Activated naive CD4-positive, alpha-beta T cell treated with anti-CD3 and anti-CD28 coated beads, Interleukin-2, amount 50 U/mL, for 16 hours (primary cell): ENCODE measurements around the gene SPATA7.
A peak's percentile ranks its signal among the peaks of the same experiment; 100 is the strongest.
"Not testable (repeated sequence)": the region's sequence is repeated elsewhere in the genome, so short reads cannot be mapped to it uniquely, and the experiment has no call there.

Experiments used
- DNase-seq: peaks from one replicate; pipeline ENCODE4 v3.0.0-alpha.2; 2020

The SPATA7 gene

GRCh38 chr14:88385212-88386101 is at the start of gene SPATA7:
Gene SPATA7, plus strand, starts transcription at chr14:88385657. Its CDS starts 162 bp downstream, at chr14:88385819.
- DNase-seq, result peak; percentile 81

- DNase-seq, result no peak
These were observed 45.1 kb upstream of the SPATA7 start for GRCh38 chr14:88340357-88340756.

- DNase-seq, result no peak
These were observed 42.5 kb upstream of the SPATA7 start for GRCh38 chr14:88342980-88343379.

GRCh38 chr14:88346048-88346639 is 39.3 kb upstream of the SPATA7 start:
- no peak for DNase-seq

GRCh38 chr14:88348546-88348945 is 36.9 kb upstream of the SPATA7 start:
- DNase-seq, result no peak

GRCh38 chr14:88351966-88352691 is 33.3 kb upstream of the SPATA7 start:
- no peak for DNase-seq

- DNase-seq, result no peak
These were observed 32.8 kb upstream of the SPATA7 start for GRCh38 chr14:88352698-88353097.

- DNase-seq, result no peak
These were observed 31.1 kb upstream of the SPATA7 start for GRCh38 chr14:88354358-88354757.

GRCh38 chr14:88359500-88359899 is 26.0 kb upstream of the SPATA7 start:
- no peak for DNase-seq

- no peak for DNase-seq
These were observed 21.8 kb upstream of the SPATA7 start for GRCh38 chr14:88363644-88364043.

- DNase-seq, result no peak
These were observed 20.6 kb upstream of the SPATA7 start for GRCh38 chr14:88364710-88365413.

GRCh38 chr14:88369496-88369895 is 16.0 kb upstream of the SPATA7 start:
- DNase-seq, result no peak

GRCh38 chr14:88379706-88380343 is 5.6 kb upstream of the SPATA7 start:
- DNase-seq, result no peak

GRCh38 chr14:88380405-88380804 is 5.1 kb upstream of the SPATA7 start:
- DNase-seq, result no peak

GRCh38 chr14:88381634-88382033 is 3.8 kb upstream of the SPATA7 start:
- DNase-seq, result not testable (repeated sequence)

GRCh38 chr14:88384718-88385117 is 739 bp upstream of the SPATA7 start:
- DNase-seq, result no peak

GRCh38 chr14:88386256-88386794 is 868 bp downstream of the SPATA7 start:
- no peak for DNase-seq

- no peak for DNase-seq
These were observed 3.4 kb downstream of the SPATA7 start for GRCh38 chr14:88388741-88389282.

GRCh38 chr14:88392609-88393008 is 7.2 kb downstream of the SPATA7 start:
- no peak for DNase-seq

- DNase-seq, result no peak
These were observed 25.6 kb downstream of the SPATA7 start for GRCh38 chr14:88411039-88411438.

- no peak for DNase-seq
These were observed 32.1 kb downstream of the SPATA7 start for GRCh38 chr14:88417594-88417993.

GRCh38 chr14:88420187-88420586 is 34.7 kb downstream of the SPATA7 start:
- no peak for DNase-seq
